HG02759 (cell line): ENCODE results near the gene ATP5MG.

Source experiments
- ATAC-seq: cut with Tn5 transposase; IDR thresholded peaks from one replicate; pipeline ENCODE4 v1.9.1; 2021; ENCODE audit warnings: mild to moderate bottlenecking, moderate library complexity; ENCODE audit not compliant: unreplicated experiment

The ATP5MG gene

DNA sequence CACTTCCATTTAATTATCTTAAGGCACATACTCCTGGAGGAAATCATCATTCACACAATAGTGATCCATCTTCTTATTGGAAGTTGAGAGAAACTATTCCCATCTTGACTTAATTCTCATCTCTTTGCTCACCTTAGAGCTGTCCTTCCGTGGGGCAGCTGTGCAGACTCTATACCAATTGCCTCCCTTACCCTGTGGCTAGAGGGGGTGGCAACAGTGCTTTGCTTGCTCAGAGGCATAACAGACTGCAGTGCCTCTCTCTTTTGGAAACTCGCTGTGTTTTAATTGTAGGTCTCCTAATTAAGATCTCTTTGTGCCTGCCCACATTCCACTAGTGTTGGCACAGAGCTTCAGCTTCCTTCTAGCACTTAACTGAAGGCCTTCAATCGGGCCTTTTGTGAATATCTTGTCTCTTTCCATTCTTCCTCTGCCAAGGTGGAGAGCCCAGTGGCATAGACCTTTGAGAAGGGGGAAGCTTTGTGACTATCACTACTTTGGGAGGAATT is 40.4 kb downstream of the ATP5MG start:
- ATAC-seq, result no peak

DNA sequence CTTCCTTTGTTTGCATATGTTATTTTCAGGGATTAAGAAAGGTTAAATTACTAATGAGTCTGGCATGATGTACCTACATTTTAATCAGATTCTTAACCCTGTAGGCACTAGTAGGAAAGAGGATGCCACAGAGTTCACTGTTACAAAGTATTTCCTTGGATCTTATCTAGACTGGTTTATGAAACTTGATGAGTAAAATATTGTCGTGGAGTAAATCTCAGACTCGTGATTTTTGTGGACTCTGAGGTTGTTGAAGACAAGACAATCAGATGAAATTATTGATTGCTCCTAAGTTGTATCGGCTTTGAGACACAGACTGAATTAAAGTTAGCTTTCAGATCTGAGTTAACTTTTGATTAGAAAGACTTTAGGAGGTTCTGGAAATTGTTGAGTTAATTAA is 40.9 kb downstream of the ATP5MG start:
- ATAC-seq, result no peak

DNA sequence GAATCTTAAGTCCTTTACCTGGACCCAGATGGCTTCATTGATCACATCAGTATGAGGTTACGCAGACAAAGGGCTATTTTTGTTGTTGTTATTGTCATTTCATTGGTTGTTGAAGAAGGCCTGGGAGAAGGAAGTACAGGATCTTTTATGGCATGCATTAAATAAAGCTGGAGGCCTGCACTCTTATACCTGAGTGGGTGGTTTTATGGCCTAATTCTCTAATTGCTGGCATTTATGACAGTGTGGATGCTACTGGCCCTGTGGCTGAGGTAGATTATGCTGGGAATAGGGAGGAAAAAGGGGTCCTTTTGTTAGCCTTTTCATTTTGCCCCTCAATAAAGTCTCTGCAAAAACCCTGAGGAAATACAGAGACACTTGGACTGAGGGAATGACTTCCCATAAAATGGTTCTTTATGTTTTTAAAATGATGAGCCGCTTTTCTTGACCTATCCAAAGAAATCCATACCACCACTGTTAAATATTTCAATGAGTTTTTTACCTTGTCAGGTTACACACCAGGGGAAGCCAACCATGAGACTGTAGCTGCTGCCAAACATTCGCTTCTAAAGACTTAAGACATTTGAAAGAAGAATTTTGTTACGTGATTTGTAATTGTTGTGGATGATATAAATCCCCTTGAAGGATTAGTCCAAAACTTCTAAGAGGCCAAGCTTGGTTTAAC is 41.6 kb downstream of the ATP5MG start:
- peak; percentile 28 for ATAC-seq

DNA sequence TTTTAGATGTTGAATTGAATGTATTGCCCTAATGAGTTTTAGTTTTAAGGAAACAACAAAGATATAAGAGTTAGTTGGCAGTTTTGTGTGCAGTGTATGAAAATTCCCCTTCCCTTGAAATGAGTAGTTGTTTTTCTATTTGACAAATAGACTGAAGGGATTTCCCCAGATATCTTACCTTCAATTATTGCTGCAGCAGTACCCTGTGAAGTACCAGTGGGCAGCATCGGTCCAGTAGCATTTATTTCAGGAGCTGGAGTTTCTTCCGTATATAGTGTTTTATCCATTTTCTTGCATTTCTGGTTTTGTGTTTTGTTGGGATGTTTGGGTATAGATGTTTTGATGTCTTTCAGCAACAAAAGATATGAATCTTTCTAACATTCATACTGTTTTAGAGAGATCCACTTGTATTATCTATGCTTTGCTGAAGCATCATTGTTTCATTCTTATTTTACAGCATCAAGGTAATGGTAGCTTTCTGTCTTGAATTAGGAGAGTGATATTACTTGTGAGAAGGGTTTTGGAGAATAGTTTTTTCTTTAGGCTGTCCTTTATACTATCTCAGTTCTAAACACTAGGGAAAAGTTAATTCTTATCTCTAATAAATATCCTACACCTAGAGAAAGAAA is 42.3 kb downstream of the ATP5MG start:
- peak; percentile 52 for ATAC-seq

DNA sequence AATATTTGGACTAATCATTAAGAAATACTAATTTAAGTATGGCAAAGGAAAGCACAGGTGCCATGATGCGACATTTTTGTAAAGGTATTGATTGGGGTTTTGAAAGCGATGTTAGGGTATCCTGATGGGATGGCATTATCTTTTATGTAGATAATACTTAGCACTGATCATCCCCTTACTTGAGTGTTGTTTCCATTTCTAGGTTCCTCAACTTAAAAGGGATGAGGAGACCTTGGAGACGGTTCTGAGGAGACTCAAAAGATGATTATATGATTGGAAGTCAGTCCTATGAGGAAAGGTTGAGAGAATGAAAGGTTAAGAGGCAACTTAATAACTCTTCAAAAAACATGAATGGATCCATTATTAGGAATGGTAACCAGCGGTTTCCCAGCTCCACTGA is 46.0 kb downstream of the ATP5MG start:
- no peak for ATAC-seq

DNA sequence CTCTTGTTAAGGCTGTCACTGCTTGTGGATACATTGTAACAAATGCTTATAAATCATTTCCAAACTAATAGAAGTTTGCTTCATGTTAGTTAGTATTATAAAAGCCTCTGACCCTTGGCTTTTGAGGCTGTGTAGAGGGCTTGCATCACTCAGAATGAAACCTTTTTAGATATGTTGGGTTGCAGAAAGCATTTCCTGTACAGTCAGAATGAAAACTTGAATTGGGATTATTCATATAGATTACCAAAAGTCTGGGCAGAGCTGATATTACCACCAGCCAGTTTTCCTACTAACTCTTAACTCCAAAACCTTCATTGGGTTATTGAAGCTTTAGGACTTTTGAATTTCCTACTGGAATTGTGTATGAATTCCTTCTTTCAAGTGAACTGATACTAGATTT is 46.9 kb downstream of the ATP5MG start:
- peak; percentile 73 for ATAC-seq

DNA sequence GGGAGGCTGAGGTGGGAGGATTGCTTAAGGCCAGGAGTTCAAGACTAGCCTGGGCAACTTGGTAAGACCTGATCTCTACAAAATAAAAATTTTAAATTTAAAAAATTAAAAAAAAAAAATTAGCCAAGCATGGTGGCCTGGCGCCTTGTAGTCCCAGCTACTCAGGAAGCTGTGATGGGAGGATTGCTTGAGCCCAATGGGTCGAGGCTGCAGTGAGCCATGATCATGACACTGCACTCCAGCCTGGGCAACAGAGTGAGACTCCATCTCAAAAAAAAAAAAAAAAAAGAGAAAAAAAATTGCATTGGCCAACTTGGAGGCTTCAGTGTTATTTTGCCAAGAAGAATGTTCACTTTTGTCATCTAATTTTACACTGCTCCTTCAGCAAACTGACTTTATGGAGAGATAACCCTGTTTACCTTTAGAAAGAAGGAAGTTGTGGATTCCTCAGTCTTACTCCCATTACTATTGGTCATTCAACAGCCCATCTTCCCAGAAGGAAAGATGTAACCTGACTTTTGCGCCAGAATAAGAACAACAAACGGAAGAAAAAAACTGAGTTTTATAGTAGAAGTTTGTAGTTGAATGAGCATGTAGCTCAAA is 48.0 kb downstream of the ATP5MG start:
- no peak for ATAC-seq

DNA sequence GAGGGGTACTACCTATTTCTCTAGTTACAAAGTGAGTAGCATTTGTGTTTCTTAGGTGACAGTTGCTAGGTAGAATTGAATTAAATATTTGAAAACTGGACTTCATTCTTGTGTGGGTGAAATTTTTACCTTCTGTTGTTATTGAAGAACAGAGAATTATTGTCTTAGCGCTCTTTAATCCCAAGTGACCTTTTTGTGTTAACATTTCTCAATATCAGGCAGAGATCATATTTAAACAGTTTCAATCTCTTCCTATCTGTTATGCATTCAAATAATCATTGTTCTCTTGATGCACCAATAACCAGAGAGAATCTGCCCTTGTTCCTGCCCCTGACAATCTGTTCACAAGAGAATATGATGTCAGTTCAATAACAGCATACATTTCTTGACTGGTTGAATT is 49.0 kb downstream of the ATP5MG start:
- ATAC-seq, result no peak
